Left renal pelvis (tissue), 4 donors: ENCODE measurements around the gene NPEPL1. TPM values are rescaled to one million over a fixed set of nuclear protein-coding genes. Genes with fewer than 3 reads are reported as not detected.
"Not testable (repeated sequence)": the region's sequence is repeated elsewhere in the genome, so short reads cannot be mapped to it uniquely, and the experiment has no call there.

Experiments used
- DNase-seq, 4 donors: peaks; one replicate each; pipeline ENCODE4 v3.0.0-alpha.2; 2013; ENCODE audit warnings: low read depth in 4 of 4, low spot score in 3 of 4
- polyA plus RNA-seq, 4 donors: library from polyadenylated mRNA; unstranded; fragments of 120-200 nt; gene quantifications; one replicate each; pipeline ENCODE4 v1.2.1, GENCODE V29; 2013; ENCODE audit not compliant: insufficient read length in 4 of 4

The NPEPL1 gene
- polyA plus RNA-seq, 4 donors, result 35.2 to 57.2 (median 40.6) TPM

GRCh38 chr20:58722877-58723627 lies 30.5 kb downstream of the NPEPL1 start:
- DNase-seq, result no peak

- DNase-seq, result no peak
These were observed 31.0 kb downstream of the NPEPL1 start for GRCh38 chr20:58723628-58723984.

GRCh38 chr20:58726156-58726555 lies 33.6 kb downstream of the NPEPL1 start:
- DNase-seq, result not testable (repeated sequence)

GRCh38 chr20:58731192-58731591 lies 38.6 kb downstream of the NPEPL1 start:
- no peak for DNase-seq

GRCh38 chr20:58737198-58737597 lies 44.6 kb downstream of the NPEPL1 start:
- no peak for DNase-seq

GRCh38 chr20:58740356-58741308 lies 48.0 kb downstream of the NPEPL1 start:
- DNase-seq, result no peak

GRCh38 chr20:58741384-58741783 lies 48.8 kb downstream of the NPEPL1 start:
- no peak for DNase-seq

GRCh38 chr20:58742668-58743566 lies 50.3 kb downstream of the NPEPL1 start:
- no peak for DNase-seq

GRCh38 chr20:58743929-58744534 lies 51.4 kb downstream of the NPEPL1 start:
- no peak for DNase-seq

- DNase-seq, result no peak
These were observed 52.2 kb downstream of the NPEPL1 start for GRCh38 chr20:58744836-58745235.

- no peak for DNase-seq
These were observed 52.8 kb downstream of the NPEPL1 start for GRCh38 chr20:58745391-58745790.

GRCh38 chr20:58746620-58747019 lies 54.0 kb downstream of the NPEPL1 start:
- DNase-seq, result no peak

- no peak for DNase-seq
These were observed 54.6 kb downstream of the NPEPL1 start for GRCh38 chr20:58747211-58747610.

GRCh38 chr20:58748618-58749017 lies 56.0 kb downstream of the NPEPL1 start:
- DNase-seq, result no peak

- DNase-seq, result no peak
These were observed 56.6 kb downstream of the NPEPL1 start for GRCh38 chr20:58749098-58749769.

GRCh38 chr20:58749979-58750378 lies 57.4 kb downstream of the NPEPL1 start:
- DNase-seq, result no peak

- not testable (repeated sequence) for DNase-seq
These were observed 58.1 kb downstream of the NPEPL1 start for GRCh38 chr20:58750706-58751105.

- DNase-seq, result no peak
These were observed 59.4 kb downstream of the NPEPL1 start for GRCh38 chr20:58751979-58752378.

- DNase-seq, result no peak
These were observed 60.0 kb downstream of the NPEPL1 start for GRCh38 chr20:58752565-58752964.
